GM18909 (cell line): ENCODE measurements around the gene KNCN.

Experiments used
- ATAC-seq: cut with Tn5 transposase; IDR thresholded peaks from one replicate; pipeline ENCODE4 v1.9.1; 2021; ENCODE audit warnings: mild to moderate bottlenecking; ENCODE audit not compliant: unreplicated experiment, poor library complexity

The KNCN gene

DNA sequence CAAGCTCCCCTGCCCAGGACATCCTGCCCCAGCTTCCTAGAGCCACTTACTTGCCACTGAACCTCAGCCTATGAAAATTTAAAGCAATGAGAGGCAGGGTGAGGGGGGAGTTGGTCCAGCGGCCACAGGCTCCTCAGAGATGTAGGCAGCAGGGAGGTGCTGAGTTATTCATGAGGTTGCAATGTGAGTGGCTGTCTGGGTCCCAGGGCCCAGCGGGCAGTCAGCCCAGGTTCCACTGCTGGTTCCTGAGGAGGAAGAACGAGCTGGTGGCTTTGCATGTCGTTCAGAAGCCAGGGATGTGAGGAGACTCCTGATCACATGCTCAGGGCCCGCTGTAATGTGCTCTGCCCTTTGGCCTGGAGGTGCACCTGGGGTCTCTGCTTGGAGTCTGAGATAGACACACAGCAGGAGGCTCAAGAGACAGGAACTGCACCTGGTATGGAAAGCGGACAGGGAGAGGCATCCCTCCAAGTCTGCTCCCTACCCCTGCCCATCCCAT, at the start of gene KNCN:
Gene KNCN, minus strand, starts transcription at position 51 of the 499 bp plus-strand sequence. CDS start 432 bp downstream, outside the sequence.
- no peak for ATAC-seq

GRCh38 chr1:46599059-46599970, 47.9 kb upstream of the KNCN start:
- ATAC-seq, result no peak

GRCh38 chr1:46596846-46597245, 45.4 kb upstream of the KNCN start:
- no peak for ATAC-seq

DNA sequence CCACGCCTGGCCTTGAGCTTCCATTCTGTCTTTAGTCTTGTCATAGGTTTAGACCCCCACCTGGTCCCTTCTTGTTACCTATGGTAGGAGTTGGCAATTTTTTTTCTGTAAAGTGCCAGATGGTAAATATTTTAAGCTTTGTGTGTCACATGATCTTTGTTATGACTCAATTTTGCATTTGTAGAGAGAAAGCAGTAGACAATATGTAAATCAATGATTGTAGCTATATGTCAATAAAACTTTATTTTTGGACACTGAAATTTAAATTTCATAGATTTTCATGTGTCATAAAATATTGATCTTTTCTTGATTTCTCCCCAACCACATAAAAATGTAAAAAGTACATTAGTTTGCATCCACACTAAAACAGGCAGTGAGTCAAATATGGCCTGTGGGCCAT, 44.6 kb upstream of the KNCN start:
- no peak for ATAC-seq

DNA sequence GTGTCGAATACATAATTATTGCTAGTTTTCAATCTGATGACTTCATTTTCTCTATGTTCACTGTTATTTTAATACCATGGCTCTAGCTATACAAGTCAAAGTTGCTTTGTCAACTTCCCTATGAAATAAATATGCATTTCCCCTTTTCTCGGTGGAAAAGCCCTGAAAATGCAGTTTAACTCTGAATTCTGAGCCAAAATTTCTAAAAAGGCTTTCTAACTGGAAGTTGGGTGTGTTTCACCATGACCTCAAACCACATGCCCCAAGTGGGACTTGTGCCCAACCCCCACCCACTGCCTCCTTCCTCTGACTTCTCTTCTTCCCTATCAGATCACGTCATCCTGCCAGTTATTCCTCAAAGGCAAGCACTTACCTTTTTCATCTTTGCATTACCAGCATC, 43.7 kb upstream of the KNCN start:
- no peak for ATAC-seq

DNA sequence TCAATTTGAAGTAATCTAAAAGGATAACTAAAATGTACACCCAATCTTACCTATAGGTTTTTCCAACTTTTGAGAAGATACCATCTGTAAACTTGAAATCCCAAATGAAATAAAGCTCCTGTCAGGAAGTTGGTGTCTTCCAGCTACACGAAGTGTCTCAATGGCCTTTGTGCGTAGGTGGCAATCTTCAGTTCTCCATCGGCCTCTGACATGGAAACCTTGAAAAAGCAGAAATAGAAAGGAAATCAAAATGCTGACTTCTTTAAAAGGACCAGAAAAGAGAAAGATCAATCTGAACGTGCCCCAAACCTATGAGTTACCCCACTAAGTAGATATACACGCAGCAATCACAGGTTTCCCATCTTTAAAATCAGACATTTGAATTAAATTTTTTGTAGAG, 42.6 kb upstream of the KNCN start:
- ATAC-seq, result no peak

GRCh38 chr1:46592823-46593222, 41.4 kb upstream of the KNCN start:
- no peak for ATAC-seq

GRCh38 chr1:46589529-46589928, 38.1 kb upstream of the KNCN start:
- no peak for ATAC-seq

DNA sequence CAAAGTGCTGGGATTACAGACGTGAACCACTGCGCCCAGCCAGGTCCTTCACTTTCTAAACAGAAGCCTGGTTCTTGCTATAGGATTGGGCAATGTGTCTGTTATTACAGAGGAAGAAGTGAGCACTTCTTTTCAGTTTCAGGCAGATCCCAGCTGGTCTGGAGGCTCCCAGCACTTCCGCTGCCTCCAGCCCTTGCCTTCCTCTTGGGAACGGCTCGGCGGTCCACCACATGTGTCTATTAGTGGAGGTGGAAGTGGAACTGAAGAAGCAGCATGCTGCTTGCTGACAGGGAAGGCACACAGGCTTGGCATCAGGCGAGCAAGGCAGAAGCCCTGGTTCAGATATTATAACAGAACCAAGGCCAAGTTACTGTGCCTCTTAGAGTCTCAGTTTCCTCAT, 35.6 kb upstream of the KNCN start:
- no peak for ATAC-seq

DNA sequence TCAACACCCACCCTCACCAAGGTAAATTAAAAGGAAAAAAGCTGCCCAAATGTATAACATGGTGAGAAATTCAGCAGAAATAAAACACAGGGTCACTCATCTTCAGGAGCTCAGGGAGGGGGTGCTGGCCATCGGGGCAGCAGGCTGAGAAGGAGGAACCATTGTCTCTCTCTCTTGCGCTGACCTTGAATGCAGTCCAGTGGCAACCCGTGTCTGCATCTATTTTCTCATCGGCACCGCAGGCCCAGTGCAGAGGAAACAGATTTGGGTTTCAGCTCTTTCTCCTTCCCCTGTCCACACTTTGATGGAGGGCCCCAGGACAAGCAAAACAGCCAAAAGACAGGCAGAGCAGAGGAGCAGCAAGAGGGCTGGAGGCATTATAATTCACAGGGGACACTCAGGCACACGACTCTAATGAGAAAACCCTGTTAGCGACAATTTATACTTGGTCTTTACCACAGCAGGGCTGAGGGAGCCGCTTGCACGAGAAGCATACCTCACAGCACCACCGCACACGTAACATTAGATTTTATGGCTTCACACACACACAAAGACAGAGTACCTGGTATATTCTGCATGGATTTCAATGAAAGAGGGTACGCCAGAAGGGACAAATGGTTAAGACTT, 34.0 kb upstream of the KNCN start:
- no peak for ATAC-seq

DNA sequence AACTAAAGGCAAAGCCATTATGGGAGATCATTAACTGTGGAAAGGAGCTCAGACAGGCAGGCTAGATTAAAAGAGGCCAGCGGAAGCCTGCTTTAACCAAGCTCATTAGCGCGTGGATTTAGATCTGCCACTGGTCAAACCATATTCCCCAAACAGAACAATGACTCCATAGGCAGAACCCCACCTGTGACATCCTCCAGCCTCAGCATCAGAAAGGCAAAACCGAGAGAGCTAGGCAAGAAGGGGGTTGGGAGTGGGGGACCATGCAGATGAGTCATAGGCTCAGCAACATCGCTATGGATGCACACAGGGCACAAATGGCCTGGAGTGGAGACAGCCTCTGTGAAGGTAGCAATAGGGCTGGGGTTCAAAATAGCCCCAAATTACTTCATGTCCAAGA, 32.0 kb upstream of the KNCN start:
- ATAC-seq, result no peak

DNA sequence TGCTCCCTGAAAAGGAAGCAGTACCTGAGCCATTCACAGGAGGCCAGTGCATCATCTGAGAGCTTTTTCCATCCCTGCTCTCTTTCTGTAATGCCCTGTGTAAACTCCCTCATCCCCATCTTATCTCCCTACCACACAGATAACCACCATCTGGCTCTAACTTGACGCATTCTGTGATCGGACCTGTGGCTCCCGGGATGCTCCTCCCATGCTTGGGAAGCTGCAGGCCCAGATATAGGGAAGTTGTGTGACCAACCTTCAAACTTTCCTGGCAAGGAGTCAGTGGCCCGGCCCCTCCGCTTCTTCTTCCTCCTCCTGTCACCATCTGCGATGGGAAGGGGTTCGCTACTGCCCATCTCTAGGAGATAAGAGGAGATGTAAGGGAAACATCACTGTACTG, 31.5 kb upstream of the KNCN start:
- ATAC-seq, result no peak

GRCh38 chr1:46581681-46582455, 30.4 kb upstream of the KNCN start:
- ATAC-seq, result no peak

DNA sequence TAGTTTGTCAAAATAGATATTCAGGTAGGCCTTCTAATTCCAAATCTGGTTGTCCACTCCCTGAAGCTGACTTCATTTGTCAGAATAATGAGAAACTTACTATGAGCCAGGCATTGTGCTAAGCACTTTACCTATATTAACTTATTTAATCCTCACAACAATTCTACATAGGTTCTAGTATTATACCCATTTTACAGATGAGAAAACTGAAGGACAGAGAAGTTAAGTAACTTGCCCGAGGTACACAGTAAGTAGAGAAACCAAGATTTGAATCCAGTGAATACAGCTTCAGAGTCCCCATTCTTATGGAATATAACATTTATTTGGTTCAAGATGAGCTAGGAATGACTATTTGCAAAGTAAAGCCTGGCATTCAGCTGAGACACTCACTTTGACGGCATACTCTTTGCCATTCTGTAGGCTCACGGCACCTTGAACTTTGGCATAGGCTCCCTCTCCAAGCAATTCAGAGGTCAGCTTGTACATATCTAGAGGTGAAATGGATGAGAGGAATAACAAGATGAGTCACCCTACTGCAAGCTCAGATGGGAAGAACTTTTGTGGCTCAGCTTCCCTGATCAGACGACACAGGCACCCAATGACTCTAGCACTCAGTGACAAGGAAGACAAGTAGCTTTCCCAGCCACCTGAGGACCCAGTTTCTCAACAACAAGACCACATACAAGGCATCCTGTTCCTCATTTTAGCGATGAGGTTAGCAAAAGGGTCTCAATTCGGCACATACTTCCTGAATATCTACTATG, 28.9 kb upstream of the KNCN start:
- ATAC-seq, result no peak

DNA sequence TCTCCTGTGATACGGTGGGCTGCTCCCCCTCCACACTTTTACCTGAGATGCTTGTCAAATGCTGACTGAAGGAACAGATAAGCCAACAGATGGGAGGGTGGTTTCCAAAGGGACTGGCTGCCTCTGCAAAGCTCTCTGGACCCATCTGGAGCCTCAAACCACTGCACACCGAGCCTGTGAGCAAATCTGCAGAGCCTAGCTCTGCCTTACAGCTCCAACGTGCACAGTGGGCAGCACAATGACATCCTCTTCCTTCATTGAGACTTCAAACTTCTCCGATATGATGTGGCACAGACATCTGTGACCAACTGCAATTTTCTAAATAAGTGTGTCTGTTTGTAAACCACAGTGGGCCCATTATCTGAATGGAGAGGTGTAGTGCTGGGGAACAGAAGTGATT, 26.2 kb upstream of the KNCN start:
- ATAC-seq, result no peak

GRCh38 chr1:46576596-46576995, 25.1 kb upstream of the KNCN start:
- no peak for ATAC-seq

GRCh38 chr1:46575778-46576177, 24.3 kb upstream of the KNCN start:
- no peak for ATAC-seq

GRCh38 chr1:46575300-46575699, 23.9 kb upstream of the KNCN start:
- no peak for ATAC-seq

GRCh38 chr1:46571691-46572225, 20.3 kb upstream of the KNCN start:
- no peak for ATAC-seq
